ENCODE data around the gene CACYBP.

DNA sequence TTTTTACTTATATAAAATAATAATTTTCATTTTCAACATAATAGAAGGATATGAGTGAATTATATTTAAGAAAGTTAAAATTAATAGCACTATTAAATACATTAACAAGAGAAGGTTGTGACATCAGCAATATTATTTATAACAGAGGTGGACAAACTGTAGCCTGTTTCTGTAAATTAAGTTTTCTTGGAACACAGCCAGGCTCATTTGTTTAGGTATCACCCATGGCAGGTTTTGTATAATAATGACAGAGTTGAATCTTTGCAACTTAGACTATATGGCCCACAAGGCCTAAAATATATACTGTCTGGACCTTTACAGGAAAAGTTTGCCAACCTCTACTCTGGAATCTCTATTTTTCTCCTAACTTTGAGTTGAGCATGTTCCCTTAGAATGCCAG is 42.8 kb upstream of the CACYBP start:
- TF ChIP-seq POLR2A (IDR thresholded peaks at IDR 0.05; ENCODE audit: borderline replicate concordance, extremely low read depth, insufficient read depth, insufficient read length) (no peak), ZNF274 (IDR thresholded peaks at IDR 0.05; ENCODE audit: low read depth, low read length) (no peak), RAD21 (IDR thresholded peaks at IDR 0.05; ENCODE audit: low read depth) (no peak), TCF7L2 (IDR thresholded peaks at IDR 0.05; ENCODE audit: borderline replicate concordance, extremely low read depth, insufficient read depth, insufficient read length) (no peak), SP1 (IDR thresholded peaks at IDR 0.05; ENCODE audit: low read depth) (no peak), SRF (IDR thresholded peaks at IDR 0.05; ENCODE audit: low read depth) (no peak)
- TF ChIP-seq, protein P1, sequence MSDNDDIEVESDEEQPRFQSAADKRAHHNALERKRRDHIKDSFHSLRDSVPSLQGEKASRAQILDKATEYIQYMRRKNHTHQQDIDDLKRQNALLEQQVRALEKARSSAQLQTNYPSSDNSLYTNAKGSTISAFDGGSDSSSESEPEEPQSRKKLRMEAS (IDR thresholded peaks at IDR 0.05), result no peak
- TF ChIP-seq, protein P2, sequence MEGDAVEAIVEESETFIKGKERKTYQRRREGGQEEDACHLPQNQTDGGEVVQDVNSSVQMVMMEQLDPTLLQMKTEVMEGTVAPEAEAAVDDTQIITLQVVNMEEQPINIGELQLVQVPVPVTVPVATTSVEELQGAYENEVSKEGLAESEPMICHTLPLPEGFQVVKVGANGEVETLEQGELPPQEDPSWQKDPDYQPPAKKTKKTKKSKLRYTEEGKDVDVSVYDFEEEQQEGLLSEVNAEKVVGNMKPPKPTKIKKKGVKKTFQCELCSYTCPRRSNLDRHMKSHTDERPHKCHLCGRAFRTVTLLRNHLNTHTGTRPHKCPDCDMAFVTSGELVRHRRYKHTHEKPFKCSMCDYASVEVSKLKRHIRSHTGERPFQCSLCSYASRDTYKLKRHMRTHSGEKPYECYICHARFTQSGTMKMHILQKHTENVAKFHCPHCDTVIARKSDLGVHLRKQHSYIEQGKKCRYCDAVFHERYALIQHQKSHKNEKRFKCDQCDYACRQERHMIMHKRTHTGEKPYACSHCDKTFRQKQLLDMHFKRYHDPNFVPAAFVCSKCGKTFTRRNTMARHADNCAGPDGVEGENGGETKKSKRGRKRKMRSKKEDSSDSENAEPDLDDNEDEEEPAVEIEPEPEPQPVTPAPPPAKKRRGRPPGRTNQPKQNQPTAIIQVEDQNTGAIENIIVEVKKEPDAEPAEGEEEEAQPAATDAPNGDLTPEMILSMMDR (IDR thresholded peaks at IDR 0.05 in 2 of 3, conservative IDR thresholded peaks at IDR 0.05 in 1 of 3; ENCODE audit: borderline replicate concordance in 1 of 3, insufficient read depth in 1 of 3, low read depth in 2 of 3, low read length in 2 of 3), result no peak
